Breast epithelium (tissue), 3 donors: Measurements from ENCODE around the gene THBS2.

Source experiments
- CTCF ChIP-seq, 3 donors: fragments of 450-650 bp; IDR thresholded peaks; one replicate each; pipeline ENCODE4 v1.5.1; 2016 to 2017; ENCODE audit warnings: antibody characterized with exemption in 3 of 3, mild to moderate bottlenecking in 3 of 3, moderate library complexity in 3 of 3
- POLR2A ChIP-seq: fragments of 450-650 bp; IDR thresholded peaks from one replicate; pipeline ENCODE4 v1.6.1; 2016; ENCODE audit warnings: antibody characterized with exemption, mild to moderate bottlenecking, moderate library complexity

GRCh38 chr6:169183233-169183632, 70.4 kb downstream of the THBS2 start:
- TF ChIP-seq CTCF (IDR thresholded peaks at IDR 0.05) (no peak), POLR2A (no peak)
